Panc1 (cell line): ENCODE results near the gene SELE. TPM values are rescaled to one million over a fixed set of nuclear protein-coding genes. Genes with fewer than 3 reads are reported as not detected.
"Not testable (repeated sequence)": the region's sequence is repeated elsewhere in the genome, so short reads cannot be mapped to it uniquely, and the experiment has no call there.

Source experiments
- ATAC-seq: fragments of 200-7000 bp; cut with Tn5 transposase; 2 replicates; pipeline ENCODE4 v1.9.1; 2020; ENCODE audit warnings: mild to moderate bottlenecking, moderate library complexity
- BruUV-seq: library from RNA; stranded (reverse); fragments of 400-500 nt; replicated peaks from 2 replicates; lab custom pipeline; 2021; lab: Mats Ljungman, UMichigan
- CTCF ChIA-PET: fragments of 300-600 bp; sonication (Branson Sonifier 250); formaldehyde crosslinking; loops from one replicate; lab custom pipeline; 2022; ENCODE audit warnings: antibody characterized with exemption; lab: Charles Lee
- POLR2A ChIA-PET: fragments of 300-600 bp; sonication (Branson Sonifier 250); formaldehyde crosslinking; loops from one replicate; lab custom pipeline; 2022; ENCODE audit warnings: antibody characterized with exemption; lab: Charles Lee
- DNase-seq: peaks from one replicate; pipeline ENCODE4 v3.0.0-alpha.2; 2010; ENCODE audit warnings: low read depth, low spot score
- H3K27ac ChIP-seq: 2 replicates; pipeline ENCODE4 v1.5.1; 2011; ENCODE audit warnings: mild to moderate bottlenecking, low read length, inconsistent platforms
- H3K27me3 ChIP-seq: fragments of 200-500 bp; sonication (Bioruptor generic); 2 replicates; pipeline ENCODE4 v1.6.0; 2014; ENCODE audit warnings: low read length, inconsistent platforms; ENCODE audit not compliant: control insufficient read depth, insufficient read depth
- H3K36me3 ChIP-seq: fragments of 200-500 bp; sonication (Bioruptor generic); 2 replicates; pipeline ENCODE4 v1.5.1; 2014; ENCODE audit warnings: inconsistent platforms, mild to moderate bottlenecking, low read length, moderate library complexity; ENCODE audit not compliant: control insufficient read depth, insufficient read depth
- H3K4me1 ChIP-seq: 2 replicates; pipeline ENCODE4 v1.5.1; 2011; ENCODE audit warnings: inconsistent platforms, mild to moderate bottlenecking, low read length, moderate library complexity; ENCODE audit not compliant: control insufficient read depth, insufficient read depth
- H3K4me3 ChIP-seq, 2 experiments: 2 replicates each; pipeline ENCODE4 v1.5.1; 2011 to 2012; ENCODE audit warnings: low read depth in 2 of 2, low read length in 2 of 2, mild to moderate bottlenecking in 2 of 2, inconsistent platforms in 1 of 2, moderate library complexity in 1 of 2
- H3K9me3 ChIP-seq: fragments of 200-500 bp; sonication (Bioruptor generic); 2 replicates; pipeline ENCODE4 v1.5.1; 2014; ENCODE audit warnings: low read depth, mild to moderate bottlenecking, inconsistent platforms, low read length, moderate library complexity; ENCODE audit not compliant: control insufficient read depth, insufficient read depth
- CTCF ChIP-seq: fragments of 450-650 bp; IDR thresholded peaks from 2 replicates; pipeline ENCODE4 v1.5.1; 2017; ENCODE audit warnings: mild to moderate bottlenecking
- POLR2AphosphoS5 ChIP-seq: IDR thresholded peaks from 2 replicates; pipeline ENCODE4 v1.6.1; 2012; ENCODE audit warnings: mild to moderate bottlenecking, low read depth, low read length, moderate library complexity
- REST ChIP-seq, 2 experiments: IDR thresholded peaks; 2 replicates each; pipeline ENCODE4 v1.6.1; 2011 to 2012; ENCODE audit warnings: low read depth in 2 of 2, control low read depth in 1 of 2, low read length in 1 of 2, mild to moderate bottlenecking in 1 of 2, moderate library complexity in 1 of 2; ENCODE audit not compliant: insufficient read depth in 1 of 2
- SIN3A ChIP-seq: IDR thresholded peaks from 2 replicates; pipeline ENCODE4 v1.6.1; 2012; ENCODE audit warnings: low read depth, mild to moderate bottlenecking, low read length, moderate library complexity, borderline replicate concordance; ENCODE audit not compliant: insufficient read depth
- TCF7L2 ChIP-seq: IDR thresholded peaks from 2 replicates; pipeline ENCODE4 v1.6.1; 2011; ENCODE audit warnings: mild to moderate bottlenecking, low read depth, low read length, inconsistent platforms
- in situ Hi-C: cut with HindIII; loops from 2 replicates; pipeline ENCODE4 v1.10.0; 2016; ENCODE audit warnings: low sequenced_read_pairs, low pct_unique_long_range_greater_than_20kb
- intact Hi-C: fragments of 100-400 bp; cut with micrococcal nuclease; formaldehyde crosslinking; loops from one replicate; pipeline ENCODE4 v1.10.0; 2022; ENCODE audit not compliant: unreplicated experiment
- total RNA-seq: library from RNA; stranded (reverse); gene quantifications from one replicate; pipeline ENCODE4 v1.2.1, GENCODE V29; 2021; ENCODE audit not compliant: unreplicated experiment

Gene SELE
- total RNA-seq, 1 experiment from 2014 or later: not detected

DNA sequence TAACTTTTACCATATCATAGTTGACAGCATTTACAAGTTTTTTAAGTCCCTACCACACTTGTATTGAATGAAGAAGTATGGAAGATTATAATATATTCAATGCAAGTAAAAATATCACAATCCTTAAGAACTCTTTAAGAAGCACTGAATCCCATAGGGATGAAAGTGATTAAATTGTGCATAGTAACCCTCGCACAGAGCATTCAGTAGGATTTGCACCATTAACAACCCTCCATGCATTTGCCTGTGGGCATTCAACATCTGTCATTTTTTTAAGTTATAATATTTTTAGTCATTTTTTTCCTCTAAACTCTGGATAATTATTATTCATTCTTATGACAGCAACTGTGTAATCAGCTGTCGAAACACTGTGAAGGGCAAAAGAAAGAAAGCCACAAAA is 10.1 kb downstream of the SELE start:
- in situ Hi-C loops (no loop called here), intact Hi-C loops (no loop called here)
- Histone ChIP-seq H3K4me1 (no peaks in the 10 kb centered on the region), H3K27me3 (peaks cover 3% of the 10 kb centered on the region), H3K36me3 (no peaks in the 10 kb centered on the region), H3K9me3 (no peaks in the 10 kb centered on the region), H3K27ac (no peak overlapping the region), H3K4me3 (no peak overlapping the region)
- ATAC-seq: no peak
- no peak for DNase-seq
- no TSS peak for BruUV-seq
- ChIA-PET POLR2A (no interaction called here), CTCF (no interaction called here)
- TF ChIP-seq SIN3A (no peak), CTCF (no peak), TCF7L2 (no peak), REST (IDR thresholded peaks at IDR 0.05; ENCODE audit: insufficient read depth in 1 of 2, low read depth in 2 of 2, low read length in 1 of 2) (no peak), POLR2AphosphoS5 (no peak)

DNA sequence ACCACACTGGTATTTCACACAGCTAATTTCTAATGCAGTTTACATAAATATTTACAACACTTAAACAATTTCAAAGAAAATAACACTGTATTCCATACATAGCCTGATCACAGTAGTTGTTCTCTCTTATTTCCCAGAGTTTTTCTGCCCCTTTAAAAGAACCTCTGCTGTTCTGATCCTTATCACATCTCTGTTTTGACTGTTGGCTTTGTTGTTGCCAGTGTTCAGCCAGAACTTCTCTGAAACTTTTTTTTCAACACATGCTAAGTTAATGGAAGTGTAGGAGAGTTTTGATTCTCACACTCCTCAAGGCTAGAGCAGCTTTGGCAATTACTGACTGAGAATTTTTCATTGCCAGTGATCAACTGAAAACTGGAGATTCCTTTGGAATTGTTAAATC is 11.1 kb downstream of the SELE start:
- BruUV-seq: no TSS peak
- TF ChIP-seq CTCF: no peak
- TF ChIP-seq TCF7L2: no peak
- no peak for TF ChIP-seq SIN3A
- TF ChIP-seq POLR2AphosphoS5: no peak
- no peak for TF ChIP-seq REST (IDR thresholded peaks at IDR 0.05; ENCODE audit: insufficient read depth in 1 of 2, low read depth in 2 of 2, low read length in 1 of 2)
- POLR2A ChIA-PET: no interaction called here
- no peaks in the 10 kb centered on the region for H3K36me3 ChIP-seq
- CTCF ChIA-PET: interaction anchor here (1.0 kb wide), 1 partner anchor 11 kb away, joined by 3 read pairs; the partner anchor contains the start of gene SELE
- no peak for ATAC-seq
- H3K9me3 ChIP-seq: no peaks in the 10 kb centered on the region
- no peak overlapping the region for H3K4me3 ChIP-seq
- intact Hi-C loops (no loop called here), in situ Hi-C loops (no loop called here)
- no peak overlapping the region for H3K27ac ChIP-seq
- no peak for DNase-seq
- H3K27me3 ChIP-seq: no peaks in the 10 kb centered on the region
- no peaks in the 10 kb centered on the region for H3K4me1 ChIP-seq

GRCh38 chr1:169715100-169715499 is 18.8 kb downstream of the SELE start:
- H3K27me3 ChIP-seq, DNase-seq, H3K9me3 ChIP-seq, POLR2A ChIA-PET, H3K27ac ChIP-seq, H3K36me3 ChIP-seq, H3K4me1 ChIP-seq, intact Hi-C loops, CTCF ChIA-PET, BruUV-seq, in situ Hi-C loops, H3K4me3 ChIP-seq, ATAC-seq: not testable (repeated sequence)

GRCh38 chr1:169713090-169713489 is 20.8 kb downstream of the SELE start:
- intact Hi-C loops: loop anchor here (2.0 to 5.0 kb wide), 2 partner anchors 112 to 126 kb away; partner anchors contain the start of gene F5
- CTCF ChIA-PET, BruUV-seq, H3K36me3 ChIP-seq, DNase-seq, H3K27ac ChIP-seq, POLR2A ChIA-PET, H3K4me1 ChIP-seq, ATAC-seq, H3K9me3 ChIP-seq, H3K4me3 ChIP-seq, H3K27me3 ChIP-seq, in situ Hi-C loops: not testable (repeated sequence)
